H9 (cell line): ENCODE data around the gene ALDH3A2. TPM values are rescaled to one million over a fixed set of nuclear protein-coding genes. Genes with fewer than 3 reads are reported as not detected.

Source experiments
- DNase-seq: peaks from one replicate; pipeline ENCODE4 v3.0.0-alpha.2; 2017
- H2AFZ ChIP-seq: one replicate; pipeline ENCODE4 v1.6.1; 2013; ENCODE audit warnings: mild to moderate bottlenecking, low read length, control low read depth, moderate library complexity
- H2AK5ac ChIP-seq: 2 replicates; pipeline ENCODE4 v1.6.1; 2013; ENCODE audit warnings: low read length, control low read depth, mixed read lengths; ENCODE audit not compliant: insufficient read length
- H2BK120ac ChIP-seq: one replicate; pipeline ENCODE4 v1.6.1; 2013; ENCODE audit warnings: low read depth, mild to moderate bottlenecking, low read length, control low read depth, inconsistent platforms; ENCODE audit not compliant: poor library complexity, severe bottlenecking
- H2BK12ac ChIP-seq: 2 replicates; pipeline ENCODE4 v1.6.1; 2013; ENCODE audit warnings: low read length, control low read depth, mixed read lengths, low read depth; ENCODE audit not compliant: insufficient read length
- H2BK15ac ChIP-seq: 2 replicates; pipeline ENCODE4 v1.6.1; 2013; ENCODE audit warnings: low read depth, low read length, control low read depth
- H2BK20ac ChIP-seq: one replicate; pipeline ENCODE4 v1.6.1; 2013; ENCODE audit warnings: low read depth, mild to moderate bottlenecking, low read length, control low read depth, inconsistent platforms; ENCODE audit not compliant: poor library complexity, severe bottlenecking
- H2BK5ac ChIP-seq: 2 replicates; pipeline ENCODE4 v1.6.1; 2013; ENCODE audit warnings: low read length, control low read depth, mixed read lengths; ENCODE audit not compliant: insufficient read length
- H3K14ac ChIP-seq: 2 replicates; pipeline ENCODE4 v1.6.1; 2013; ENCODE audit warnings: low read length, control low read depth; ENCODE audit not compliant: insufficient read depth
- H3K18ac ChIP-seq: 2 replicates; pipeline ENCODE4 v1.6.1; 2013; ENCODE audit warnings: low read depth, mild to moderate bottlenecking, mixed read lengths, low read length, control low read depth; ENCODE audit not compliant: insufficient read length
- H3K23ac ChIP-seq: 2 replicates; pipeline ENCODE4 v1.6.1; 2013; ENCODE audit warnings: low read length, control low read depth, mixed read lengths, low read depth; ENCODE audit not compliant: insufficient read length
- H3K23me2 ChIP-seq: 2 replicates; pipeline ENCODE4 v1.6.1; 2013; ENCODE audit warnings: low read depth, mild to moderate bottlenecking, mixed read lengths, low read length, control low read depth; ENCODE audit not compliant: insufficient read length, poor library complexity, severe bottlenecking
- H3K27ac ChIP-seq: 2 replicates; pipeline ENCODE4 v1.5.1; 2013; ENCODE audit warnings: low read length, control low read depth, mixed read lengths, low read depth; ENCODE audit not compliant: insufficient read length
- H3K27me3 ChIP-seq: 2 replicates; pipeline ENCODE4 v1.6.1; 2013; ENCODE audit warnings: low read length, control low read depth, inconsistent platforms; ENCODE audit not compliant: insufficient read depth
- H3K4ac ChIP-seq: 2 replicates; pipeline ENCODE4 v1.6.1; 2013; ENCODE audit warnings: low read depth, mild to moderate bottlenecking, control low read depth, inconsistent platforms, low read length, moderate library complexity
- H3K4me1 ChIP-seq: 2 replicates; pipeline ENCODE4 v1.6.1; 2013; ENCODE audit warnings: low read length, control low read depth, inconsistent platforms; ENCODE audit not compliant: insufficient read depth
- H3K4me2 ChIP-seq: 2 replicates; pipeline ENCODE4 v1.6.1; 2013; ENCODE audit warnings: low read length, control low read depth, mixed read lengths; ENCODE audit not compliant: insufficient read length, insufficient read depth
- H3K56ac ChIP-seq: 2 replicates; pipeline ENCODE4 v1.6.1; 2013; ENCODE audit warnings: low read depth, mild to moderate bottlenecking, mixed read lengths, low read length, control low read depth; ENCODE audit not compliant: insufficient read length
- H3K79me1 ChIP-seq: 2 replicates; pipeline ENCODE4 v1.6.1; 2013; ENCODE audit warnings: low read depth, mild to moderate bottlenecking, moderate library complexity, low read length, control low read depth, inconsistent platforms; ENCODE audit not compliant: insufficient read depth, poor library complexity, severe bottlenecking
- H3K79me2 ChIP-seq: 2 replicates; pipeline ENCODE4 v1.6.1; 2013; ENCODE audit warnings: low read length, control low read depth, inconsistent platforms; ENCODE audit not compliant: insufficient read depth
- H3K9ac ChIP-seq: 2 replicates; pipeline ENCODE4 v1.6.1; 2013; ENCODE audit warnings: low read length, control low read depth, mixed read lengths; ENCODE audit not compliant: insufficient read length; ENCODE audit errors: extremely low read depth
- H3K9me3 ChIP-seq: one replicate; pipeline ENCODE4 v1.6.1; 2013; ENCODE audit warnings: low read depth, low read length, inconsistent platforms; ENCODE audit not compliant: control insufficient read depth
- H3T11ph ChIP-seq: one replicate; pipeline ENCODE4 v1.6.1; 2013; ENCODE audit warnings: mild to moderate bottlenecking, low read length, control low read depth, inconsistent platforms
- H4K20me1 ChIP-seq: one replicate; pipeline ENCODE4 v1.6.1; 2013; ENCODE audit not compliant: control insufficient read depth, insufficient read length, insufficient read depth
- H4K5ac ChIP-seq: 2 replicates; pipeline ENCODE4 v1.6.1; 2013; ENCODE audit warnings: low read depth, mild to moderate bottlenecking, mixed read lengths, low read length, control low read depth; ENCODE audit not compliant: insufficient read length
- H4K8ac ChIP-seq: replicated peaks from 2 replicates; pipeline ENCODE4 v1.6.1; 2013; ENCODE audit warnings: low read length, control low read depth, mixed read lengths, low read depth; ENCODE audit not compliant: insufficient read length
- H4K91ac ChIP-seq: 2 replicates; pipeline ENCODE4 v1.6.1; 2013; ENCODE audit warnings: low read depth, mild to moderate bottlenecking, moderate library complexity, mixed read lengths, low read length, control low read depth; ENCODE audit not compliant: insufficient read length
- H3K27ac Mint-ChIP-seq, 3 experiments: 2 replicates in 2 of 3; 3 replicates in 1 of 3; pipeline ENCODE4 v1.8.0; 2020 to 2021; ENCODE audit warnings: mixed read lengths in 3 of 3, mild to moderate bottlenecking in 1 of 3, moderate library complexity in 1 of 3
- H3K27me3 Mint-ChIP-seq: 2 replicates; pipeline ENCODE4 v1.8.0; 2021; ENCODE audit warnings: low read depth, mild to moderate bottlenecking, moderate library complexity, mixed read lengths
- H3K36me3 Mint-ChIP-seq, 3 experiments: 2 replicates in 2 of 3; 3 replicates in 1 of 3; pipeline ENCODE4 v1.8.0; 2020 to 2021; ENCODE audit warnings: low read depth in 3 of 3, mixed read lengths in 3 of 3; ENCODE audit not compliant: insufficient read depth in 1 of 3
- H3K4me1 Mint-ChIP-seq, 2 experiments: 2 replicates each; pipeline ENCODE4 v1.8.0; 2020; ENCODE audit warnings: mixed read lengths in 2 of 2
- H3K4me3 Mint-ChIP-seq, 2 experiments: 2 replicates in 1 of 2; 3 replicates in 1 of 2; pipeline ENCODE4 v1.8.0; 2020 to 2021; ENCODE audit warnings: mild to moderate bottlenecking in 2 of 2, mixed read lengths in 2 of 2, moderate library complexity in 1 of 2
- H3K9me3 Mint-ChIP-seq, 2 experiments: 2 replicates in 1 of 2; 3 replicates in 1 of 2; pipeline ENCODE4 v1.8.0; 2020; ENCODE audit warnings: mild to moderate bottlenecking in 2 of 2, mixed read lengths in 2 of 2, moderate library complexity in 1 of 2
- WGBS: extraction: QIAGEN DNeasy Blood & Tissue Kit; methylation state at CpG from one replicate; pipeline ENCODE4 v1.1.7; 2013; ENCODE audit warnings: missing lambda C conversion rate, low lambda C conversion rate, mixed read lengths; ENCODE audit not compliant: insufficient read length; ENCODE audit errors: extremely low coverage; 5-methylcytosine and 5-hydroxymethylcytosine counted together
- total RNA-seq: library from RNA; stranded (reverse); gene quantifications from 2 replicates; pipeline ENCODE4 v1.2.1, GENCODE V29; 2021
- TF ChIP-seq, protein P1 (sequence below): fragments of 200-600 bp; sonication (generic); conservative IDR thresholded peaks from 3 replicates; pipeline ENCODE4 v1.8.0; 2021; ENCODE audit warnings: antibody characterized with exemption, mild to moderate bottlenecking

ALDH3A2 gene
- total RNA-seq, 1 experiment from 2014 or later: 100 TPM

- no peak overlapping the region for H3K23ac ChIP-seq
- no peaks in the 10 kb centered on the region; the same call in 1 of the 2 replicates for H3K27me3 ChIP-seq
- H2BK20ac ChIP-seq: no peak overlapping the region
- H2BK5ac ChIP-seq: no peak overlapping the region
- H4K91ac ChIP-seq: no peak overlapping the region
- Mint-ChIP-seq H3K4me1 (peaks cover 39 to 51% of the 10 kb centered on the region in 2 experiments), H3K9me3 (peaks cover 0 to 2% of the 10 kb centered on the region in 2 experiments; a peak in 2 of 5 replicates), H3K27me3 (peaks cover 9% of the 10 kb centered on the region), H3K4me3 (peak overlapping the region; percentile 82 to 85), H3K27ac (peak overlapping the region; percentile 87 to 95 (median 87); a peak in 6 of 7 replicates), H3K36me3 (peaks cover 11 to 15% (median 13%) of the 10 kb centered on the region in 3 experiments)
- H4K20me1 ChIP-seq: peaks cover 2% of the 10 kb centered on the region
- H3K4me1 ChIP-seq: 0 out of 2 replicates have a peak, but pooled peaks cover 3% of the 10 kb centered on the region
- no peak overlapping the region for H2BK120ac ChIP-seq
- H3K56ac ChIP-seq: no peak overlapping the region
- H2BK15ac ChIP-seq: no peak overlapping the region
- no peak overlapping the region for H4K5ac ChIP-seq
- no peak overlapping the region for H2AK5ac ChIP-seq
- no peak overlapping the region for H3K27ac ChIP-seq
- peak overlapping the region; percentile 17 for H3K9ac ChIP-seq
- H4K8ac ChIP-seq: no peak overlapping the region
- no peaks in the 10 kb centered on the region for H3K9me3 ChIP-seq
- H3T11ph ChIP-seq: no peak overlapping the region
- H3K79me1 ChIP-seq: peaks cover 3% of the 10 kb centered on the region
- DNase-seq: peak; percentile 80
- H3K23me2 ChIP-seq: peaks cover 10% of the 10 kb centered on the region
- H3K4ac ChIP-seq: no peak overlapping the region
- H3K4me2 ChIP-seq: peak overlapping the region; percentile 79
- TF ChIP-seq, protein P1, sequence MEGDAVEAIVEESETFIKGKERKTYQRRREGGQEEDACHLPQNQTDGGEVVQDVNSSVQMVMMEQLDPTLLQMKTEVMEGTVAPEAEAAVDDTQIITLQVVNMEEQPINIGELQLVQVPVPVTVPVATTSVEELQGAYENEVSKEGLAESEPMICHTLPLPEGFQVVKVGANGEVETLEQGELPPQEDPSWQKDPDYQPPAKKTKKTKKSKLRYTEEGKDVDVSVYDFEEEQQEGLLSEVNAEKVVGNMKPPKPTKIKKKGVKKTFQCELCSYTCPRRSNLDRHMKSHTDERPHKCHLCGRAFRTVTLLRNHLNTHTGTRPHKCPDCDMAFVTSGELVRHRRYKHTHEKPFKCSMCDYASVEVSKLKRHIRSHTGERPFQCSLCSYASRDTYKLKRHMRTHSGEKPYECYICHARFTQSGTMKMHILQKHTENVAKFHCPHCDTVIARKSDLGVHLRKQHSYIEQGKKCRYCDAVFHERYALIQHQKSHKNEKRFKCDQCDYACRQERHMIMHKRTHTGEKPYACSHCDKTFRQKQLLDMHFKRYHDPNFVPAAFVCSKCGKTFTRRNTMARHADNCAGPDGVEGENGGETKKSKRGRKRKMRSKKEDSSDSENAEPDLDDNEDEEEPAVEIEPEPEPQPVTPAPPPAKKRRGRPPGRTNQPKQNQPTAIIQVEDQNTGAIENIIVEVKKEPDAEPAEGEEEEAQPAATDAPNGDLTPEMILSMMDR: no peak
- H2BK12ac ChIP-seq: no peak overlapping the region
- H2AFZ ChIP-seq: no peak overlapping the region
- H3K79me2 ChIP-seq: peaks cover 12% of the 10 kb centered on the region; the same call in 1 of the 2 replicates
- WGBS: no CpG with 5 or more reads among the region's 37 CpGs
- H3K14ac ChIP-seq: peak overlapping the region; percentile 66
- H3K18ac ChIP-seq: peak overlapping the region; percentile 38
These were observed 665 bp upstream of the ALDH3A2 start for GRCh38 chr17:19647697-19648474.
